Pancreas (tissue), 10 donors: ENCODE data around the gene C7orf25. TPM values are rescaled to one million over a fixed set of nuclear protein-coding genes. Genes with fewer than 3 reads are reported as not detected.

Source experiments
- ATAC-seq, 4 donors: fragments of 200-7000 bp; cut with Tn5 transposase; one replicate each; pipeline versions ENCODE4 v1.8.0 to v1.9.1; 2020; ENCODE audit warnings: mild to moderate bottlenecking in 4 of 4, moderate library complexity in 4 of 4
- DNase-seq, 6 donors: peaks; one replicate each; pipeline ENCODE4 v3.0.0-alpha.2; 2020
- FAIRE-seq: peaks from 2 replicates; lab custom pipeline; 2012; peaks lifted over from hg19 to GRCh38; lab: Jason Lieb, UNC
- H3K27ac ChIP-seq, 4 donors: fragments of 200-600 bp; sonication (generic); 1 replicate in 3 of 4; 2 replicates in 1 of 4; pipeline versions ENCODE4 v1.5.0 to v1.8.0; 2020
- H3K27me3 ChIP-seq, 4 donors: fragments of 200-600 bp; one replicate each; pipeline ENCODE4 v1.8.0; 2021
- H3K36me3 ChIP-seq, 3 donors: fragments of 200-600 bp; sonication (generic) in 1 of 3; one replicate each; pipeline versions ENCODE4 v1.5.0 to v1.8.0; 2020 to 2021
- H3K4me1 ChIP-seq, 3 donors: fragments of 200-600 bp; one replicate each; pipeline ENCODE4 v1.8.0; 2021
- H3K4me3 ChIP-seq, 4 donors: fragments of 200-600 bp; sonication (generic) in 2 of 4; one replicate each; pipeline versions ENCODE4 v1.5.0 to v1.8.0; 2020 to 2021
- H3K9me3 ChIP-seq, 4 donors: fragments of 200-600 bp; one replicate each; pipeline ENCODE4 v1.8.0; 2021
- CTCF ChIP-seq, 4 donors: fragments of 200-600 bp; sonication (generic) in 3 of 4; IDR thresholded peaks; one replicate each; pipeline versions ENCODE4 v1.5.0 to v1.8.0; 2021; ENCODE audit warnings: antibody characterized with exemption in 4 of 4
- WGBS, 2 donors: extraction: QIAGEN DNeasy Blood & Tissue Kit; methylation state at CpG; one replicate each; pipeline ENCODE4 v1.1.7; 2013; 5-methylcytosine and 5-hydroxymethylcytosine counted together
- intact Hi-C, 3 donors: fragments of 100-400 bp; cut with DNase I; formaldehyde crosslinking; loops; one replicate each; pipeline versions ENCODE4 v1.11.1 to v1.14.2; 2022
- polyA plus RNA-seq, 2 donors: library from polyadenylated mRNA; stranded (reverse); fragments of 200-250 nt; gene quantifications; one replicate each; pipeline ENCODE4 v1.2.3, GENCODE V29; 2013
- total RNA-seq, 6 donors: library from RNA; stranded (reverse); fragmentation: NEBNext Ultra II Directional in 4 of 6; extraction: Animal tissue kit (Norgen Biotek cat#: 25700) in 4 of 6; gene quantifications; one replicate each; pipeline versions ENCODE4 v1.2.1 to v1.2.4, GENCODE V29; 2021 to 2023
- donor health status: healthy with polysubstance abuse.
- donor health status: DM: no; HTN: no; CAD: no; lungs with moderate emphysema.
- donor health status: DM: no; HTN: no; CAD: no.
- donor health status: control.
- donor health status: control.
- donor health status: Bipolar disorder and iron deficiency.
- donor health status: DM: yes; HTN: yes; CAD: no.
- donor health status: DM: no; HTN: no; CAD: no.
- donor health status: DM: no; HTN: no; CAD: no.
- donor health status: DM: yes; HTN: yes; CAD: no.

Gene C7orf25
- total and polyA plus RNA-seq, 8 donors, result 2.7 to 3.9 (median 3.0) TPM

GRCh38 chr7:42930889-42931288, 19.0 kb upstream of the C7orf25 start:
- FAIRE-seq, result no peak
- WGBS, 2 donors, result 5 to 7% methylated on average over 5 of the region's 5 CpGs
- ATAC-seq, result peak in 2 of 4 donors; percentile 4 to 15
- no peak for DNase-seq
- H3K27me3 ChIP-seq, result no peaks in the 10 kb centered on the region
- H3K9me3 ChIP-seq, result no peaks in the 10 kb centered on the region
- peak overlapping the region in 1 of 4 donors; percentile 84 for H3K27ac ChIP-seq
- peaks cover 5 to 19% (median 11%) of the 10 kb centered on the region in 3 donors for H3K36me3 ChIP-seq
- intact Hi-C loops, result no loop called here
- TF ChIP-seq CTCF (IDR thresholded peaks at IDR 0.05), result no peak
- H3K4me1 ChIP-seq, result peaks cover 6 to 24% (median 16%) of the 10 kb centered on the region in 3 donors
- peak overlapping the region; percentile 65 to 75 (median 69) for H3K4me3 ChIP-seq

- DNase-seq, result no peak
- Histone ChIP-seq H3K4me1 (peaks cover 4 to 21% (median 14%) of the 10 kb centered on the region in 3 donors), H3K27ac (no peak overlapping the region), H3K9me3 (no peaks in the 10 kb centered on the region), H3K4me3 (no peak overlapping the region), H3K27me3 (no peaks in the 10 kb centered on the region), H3K36me3 (peaks cover 0 to 25% (median 5%) of the 10 kb centered on the region in 3 donors)
- intact Hi-C loops, result no loop called here
- 45 to 55% methylated on average over 3 of the region's 3 CpGs for WGBS, 2 donors
- no peak for ATAC-seq
- no peak for FAIRE-seq
- TF ChIP-seq CTCF (IDR thresholded peaks at IDR 0.05), result no peak
Observed at GRCh38 chr7:42929449-42929848, 17.6 kb upstream of the C7orf25 start.

GRCh38 chr7:42928754-42929153, 16.9 kb upstream of the C7orf25 start:
- peaks cover 0 to 16% (median 7%) of the 10 kb centered on the region in 3 donors for H3K4me1 ChIP-seq
- WGBS, 2 donors, result 64 to 81% methylated on average over 3 of the region's 3 CpGs

GRCh38 chr7:42926204-42926603, 14.3 kb upstream of the C7orf25 start:
- peaks cover 0 to 16% (median 4%) of the 10 kb centered on the region in 3 donors for H3K4me1 ChIP-seq
- no peak for FAIRE-seq
- WGBS, 2 donors, result 82 to 87% methylated on average over 5 of the region's 5 CpGs

More at GRCh38 chr7:42928754-42929153, 16.9 kb upstream of the C7orf25 start:
- no peaks in the 10 kb centered on the region for H3K27me3 ChIP-seq
- H3K9me3 ChIP-seq, result no peaks in the 10 kb centered on the region
- H3K36me3 ChIP-seq, result peaks cover under 1 to 27% (median 5%) of the 10 kb centered on the region in 3 donors
- no peak for DNase-seq
- no peak overlapping the region for H3K27ac ChIP-seq
- H3K4me3 ChIP-seq, result no peak overlapping the region
- no peak for TF ChIP-seq CTCF (IDR thresholded peaks at IDR 0.05)
- FAIRE-seq, result no peak
- no peak for ATAC-seq
- intact Hi-C loops, result no loop called here

More at GRCh38 chr7:42926204-42926603, 14.3 kb upstream of the C7orf25 start:
- Histone ChIP-seq H3K9me3 (no peaks in the 10 kb centered on the region), H3K27ac (no peak overlapping the region), H3K36me3 (peaks cover 3 to 53% (median 5%) of the 10 kb centered on the region in 3 donors), H3K27me3 (no peaks in the 10 kb centered on the region), H3K4me3 (no peak overlapping the region)
- ATAC-seq, result no peak
- intact Hi-C loops, result no loop called here
- no peak for TF ChIP-seq CTCF (IDR thresholded peaks at IDR 0.05)
- DNase-seq, result no peak
